Trophoblast cell (in vitro differentiated cells and primary cell): ENCODE measurements around the gene EVL.
A peak's percentile ranks its signal among the peaks of the same experiment; 100 is the strongest.
"Not testable (repeated sequence)": the region's sequence is repeated elsewhere in the genome, so short reads cannot be mapped to it uniquely, and the experiment has no call there.

ENCODE experiments used
- DNase-seq, 2 donors: peaks; one replicate each; pipeline ENCODE4 v3.0.0-alpha.2; 2016
- H2AFZ ChIP-seq: 2 replicates; pipeline ENCODE4 v1.6.1; 2013; ENCODE audit warnings: low read length, moderate library complexity, mild to moderate bottlenecking; ENCODE audit not compliant: insufficient read depth, poor library complexity
- H2AK5ac ChIP-seq: 2 replicates; pipeline ENCODE4 v1.6.1; 2013; ENCODE audit warnings: mild to moderate bottlenecking, low read length
- H2BK120ac ChIP-seq: 2 replicates; pipeline ENCODE4 v1.6.1; 2013; ENCODE audit warnings: low read length, mild to moderate bottlenecking, moderate library complexity; ENCODE audit not compliant: insufficient read depth, poor library complexity
- H2BK12ac ChIP-seq: 2 replicates; pipeline ENCODE4 v1.6.1; 2013; ENCODE audit warnings: mild to moderate bottlenecking, low read length, moderate library complexity
- H2BK5ac ChIP-seq: 2 replicates; pipeline ENCODE4 v1.6.1; 2013; ENCODE audit warnings: low read length, low read depth, moderate library complexity, mild to moderate bottlenecking; ENCODE audit not compliant: poor library complexity
- H3K14ac ChIP-seq: 2 replicates; pipeline ENCODE4 v1.6.1; 2013; ENCODE audit warnings: mild to moderate bottlenecking, low read length
- H3K18ac ChIP-seq: 2 replicates; pipeline ENCODE4 v1.6.1; 2013; ENCODE audit warnings: mild to moderate bottlenecking, low read length
- H3K23ac ChIP-seq: 2 replicates; pipeline ENCODE4 v1.6.1; 2013; ENCODE audit warnings: low read length
- H3K27ac ChIP-seq: 2 replicates; pipeline ENCODE4 v1.5.1; 2013; ENCODE audit warnings: low read depth, mild to moderate bottlenecking, inconsistent platforms, low read length, moderate library complexity
- H3K27me3 ChIP-seq: 2 replicates; pipeline ENCODE4 v1.6.1; 2013; ENCODE audit warnings: inconsistent platforms, mild to moderate bottlenecking, low read length, moderate library complexity; ENCODE audit not compliant: insufficient read depth
- H3K36me3 ChIP-seq, 2 experiments: 1 replicate in 1 of 2; 2 replicates in 1 of 2; pipeline ENCODE4 v1.6.1; 2013; ENCODE audit warnings: low read length in 2 of 2, mild to moderate bottlenecking in 2 of 2, moderate library complexity in 1 of 2; ENCODE audit not compliant: insufficient read depth in 2 of 2, control insufficient read depth in 1 of 2
- H3K4ac ChIP-seq: 2 replicates; pipeline ENCODE4 v1.6.1; 2013; ENCODE audit warnings: low read depth, mild to moderate bottlenecking, low read length, moderate library complexity
- H3K4me1 ChIP-seq, 2 experiments: 1 replicate in 1 of 2; 2 replicates in 1 of 2; pipeline ENCODE4 v1.6.1; 2013; ENCODE audit warnings: low read length in 2 of 2, mild to moderate bottlenecking in 2 of 2, moderate library complexity in 1 of 2; ENCODE audit not compliant: insufficient read depth in 2 of 2, control insufficient read depth in 1 of 2
- H3K4me2 ChIP-seq: 2 replicates; pipeline ENCODE4 v1.6.1; 2013; ENCODE audit warnings: inconsistent platforms, mild to moderate bottlenecking, low read length, moderate library complexity
- H3K4me3 ChIP-seq: 2 replicates; pipeline ENCODE4 v1.5.1; 2013; ENCODE audit warnings: mild to moderate bottlenecking, low read depth, low read length, inconsistent platforms
- H3K79me1 ChIP-seq: one replicate; pipeline ENCODE4 v1.6.1; 2013; ENCODE audit warnings: low read length
- H3K79me2 ChIP-seq: 2 replicates; pipeline ENCODE4 v1.6.1; 2013; ENCODE audit warnings: low read length, mild to moderate bottlenecking; ENCODE audit not compliant: control insufficient read depth, insufficient read depth, poor library complexity
- H3K9ac ChIP-seq: 2 replicates; pipeline ENCODE4 v1.6.1; 2013; ENCODE audit warnings: mild to moderate bottlenecking, low read length
- H3K9me3 ChIP-seq: 2 replicates; pipeline ENCODE4 v1.6.1; 2013; ENCODE audit warnings: low read depth, mild to moderate bottlenecking, control low read depth, inconsistent platforms, low read length; ENCODE audit not compliant: insufficient read depth
- H4K12ac ChIP-seq: 2 replicates; pipeline ENCODE4 v1.6.1; 2013; ENCODE audit warnings: low read depth, mild to moderate bottlenecking, low read length, moderate library complexity
- H4K8ac ChIP-seq: 2 replicates; pipeline ENCODE4 v1.6.1; 2013; ENCODE audit warnings: low read depth, mild to moderate bottlenecking, low read length, moderate library complexity
- H4K91ac ChIP-seq: one replicate; pipeline ENCODE4 v1.6.1; 2013; ENCODE audit warnings: low read depth, mild to moderate bottlenecking, low read length, moderate library complexity
- WGBS: extraction: QIAGEN DNeasy Blood & Tissue Kit; methylation state at CpG from one replicate; pipeline ENCODE4 v1.1.7; 2013; ENCODE audit warnings: missing lambda C conversion rate; ENCODE audit not compliant: insufficient read length, insufficient coverage; ENCODE audit errors: extremely low coverage; 5-methylcytosine and 5-hydroxymethylcytosine counted together

The EVL gene

DNA sequence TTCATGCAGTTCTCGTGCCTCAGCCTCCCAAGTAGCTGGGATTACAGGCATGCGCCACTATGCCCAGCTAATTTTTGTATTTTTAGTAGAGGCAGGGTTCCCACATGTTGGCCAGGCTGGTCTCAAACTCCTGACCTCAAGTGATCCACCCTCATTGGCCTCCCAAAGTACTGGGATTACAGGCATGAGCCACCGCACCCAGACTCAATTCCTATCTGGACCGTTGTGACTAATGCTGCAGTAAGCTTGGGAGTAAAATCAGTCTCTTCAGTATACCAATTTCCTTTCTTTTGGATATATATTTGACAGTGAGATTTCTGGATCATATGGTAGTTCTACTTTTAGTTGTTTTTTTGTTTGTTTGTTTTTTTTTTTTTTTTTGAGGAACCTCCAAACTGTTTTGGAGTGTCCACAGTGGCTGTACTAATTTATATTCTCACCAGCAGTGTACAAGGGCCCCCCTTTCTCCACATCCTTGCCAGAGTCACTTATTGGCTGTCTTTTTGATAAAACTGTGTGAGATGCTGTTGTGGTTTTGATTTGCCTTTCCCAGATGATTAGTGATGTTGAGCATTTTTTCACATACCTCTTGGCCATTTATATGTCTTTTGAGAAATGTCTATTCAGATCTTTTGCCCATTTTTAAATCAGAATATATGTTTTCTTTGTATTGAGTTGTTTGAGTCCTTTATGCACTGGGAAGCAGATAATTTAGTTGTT is 37.3 kb upstream of the EVL start:
- Histone ChIP-seq H4K12ac (no peak overlapping the region), H2AFZ (no peak overlapping the region), H3K27me3 (no peaks in the 10 kb centered on the region), H3K4me3 (no peak overlapping the region), H3K36me3 (no peaks in the 10 kb centered on the region), H3K79me1 (peaks cover 7% of the 10 kb centered on the region), H3K4me1 (peaks cover 16 to 29% of the 10 kb centered on the region in 2 experiments), H2BK5ac (no peak overlapping the region), H2BK120ac (no peak overlapping the region), H2AK5ac (no peak overlapping the region), H2BK12ac (no peak overlapping the region), H3K9me3 (no peaks in the 10 kb centered on the region), H3K27ac (no peak overlapping the region), H3K79me2 (no peaks in the 10 kb centered on the region), H3K18ac (no peak overlapping the region), H3K14ac (no peak overlapping the region), H4K91ac (no peak overlapping the region), H3K4me2 (no peak overlapping the region), H3K4ac (no peak overlapping the region), H4K8ac (no peak overlapping the region), H3K9ac (no peak overlapping the region), H3K23ac (no peak overlapping the region)
- no CpG with 5 or more reads among the region's 4 CpGs for WGBS
- DNase-seq: peak in 1 of 2 donors; percentile 31

GRCh38 chr14:100028990-100029677 is 36.1 kb upstream of the EVL start:
- Histone ChIP-seq H2BK12ac (no peak overlapping the region), H3K4me1 (peaks cover 15 to 29% of the 10 kb centered on the region in 2 experiments), H3K9ac (no peak overlapping the region), H3K79me1 (peaks cover 7% of the 10 kb centered on the region), H3K14ac (no peak overlapping the region), H4K91ac (no peak overlapping the region), H3K23ac (no peak overlapping the region), H2BK120ac (no peak overlapping the region), H2AFZ (no peak overlapping the region), H3K4me2 (no peak overlapping the region), H3K4me3 (no peak overlapping the region), H3K79me2 (no peaks in the 10 kb centered on the region), H4K12ac (no peak overlapping the region), H2BK5ac (no peak overlapping the region), H3K9me3 (no peaks in the 10 kb centered on the region), H3K4ac (no peak overlapping the region), H3K27ac (no peak overlapping the region), H2AK5ac (no peak overlapping the region), H3K27me3 (no peaks in the 10 kb centered on the region), H3K18ac (no peak overlapping the region), H3K36me3 (no peaks in the 10 kb centered on the region), H4K8ac (no peak overlapping the region)
- WGBS: no CpG with 5 or more reads among the region's 3 CpGs
- peak in 1 of 2 donors; percentile 51 for DNase-seq

DNA sequence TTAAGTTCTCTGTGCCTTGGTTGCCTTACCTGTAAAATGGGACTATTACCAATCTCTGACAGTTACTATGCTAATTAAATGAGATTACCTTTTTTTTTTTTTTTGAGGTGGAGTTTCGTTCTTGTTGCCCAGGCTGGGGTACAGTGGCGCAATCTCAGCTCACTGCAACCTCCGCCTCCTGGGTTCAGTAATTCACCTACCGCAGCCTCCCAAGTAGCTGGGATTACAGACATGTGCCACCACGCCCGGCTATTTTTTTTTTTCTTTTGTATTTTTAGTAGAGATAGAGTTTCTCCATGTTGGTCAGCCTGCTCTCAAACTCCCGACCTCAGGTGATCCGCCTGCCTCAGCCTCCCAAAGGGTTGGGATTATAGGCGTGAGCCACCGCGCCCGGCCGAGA is 35.2 kb upstream of the EVL start:
- not testable (repeated sequence) for H2AK5ac ChIP-seq, H3K4me2 ChIP-seq, H2BK5ac ChIP-seq, H3K27me3 ChIP-seq, H4K91ac ChIP-seq, H3K4me3 ChIP-seq, H3K9me3 ChIP-seq, H2AFZ ChIP-seq, DNase-seq, H4K8ac ChIP-seq, H2BK120ac ChIP-seq, H3K9ac ChIP-seq, H3K23ac ChIP-seq, H2BK12ac ChIP-seq, H4K12ac ChIP-seq, H3K18ac ChIP-seq, H3K36me3 ChIP-seq, H3K79me2 ChIP-seq, H3K27ac ChIP-seq, H3K4ac ChIP-seq, H3K14ac ChIP-seq, H3K79me1 ChIP-seq
- WGBS: no CpG with 5 or more reads among the region's 13 CpGs
- peaks cover 6 to 24% of the 10 kb centered on the region in 2 experiments for H3K4me1 ChIP-seq

- no peaks in the 10 kb centered on the region for H3K27me3 ChIP-seq
- H4K8ac ChIP-seq: no peak overlapping the region
- peaks cover 3% of the 10 kb centered on the region for H3K79me1 ChIP-seq
- no peak overlapping the region for H3K14ac ChIP-seq
- H2AFZ ChIP-seq: no peak overlapping the region
- WGBS: no CpG with 5 or more reads among the region's 7 CpGs
- H3K18ac ChIP-seq: no peak overlapping the region
- DNase-seq: peak; percentile 33 to 77
- no peak overlapping the region for H3K4ac ChIP-seq
- H2AK5ac ChIP-seq: no peak overlapping the region
- no peaks in the 10 kb centered on the region for H3K79me2 ChIP-seq
- H2BK120ac ChIP-seq: no peak overlapping the region
- no peak overlapping the region for H3K27ac ChIP-seq
- no peak overlapping the region for H2BK12ac ChIP-seq
- H3K36me3 ChIP-seq: no peaks in the 10 kb centered on the region
- H4K12ac ChIP-seq: no peak overlapping the region
- H2BK5ac ChIP-seq: no peak overlapping the region
- no peak overlapping the region for H4K91ac ChIP-seq
- H3K4me1 ChIP-seq: peaks cover 5 to 21% of the 10 kb centered on the region in 2 experiments
- H3K9me3 ChIP-seq: no peaks in the 10 kb centered on the region
- H3K4me2 ChIP-seq: no peak overlapping the region
- H3K4me3 ChIP-seq: no peak overlapping the region
- no peak overlapping the region for H3K23ac ChIP-seq
- no peak overlapping the region for H3K9ac ChIP-seq
Measured at GRCh38 chr14:100030452-100031153, 34.6 kb upstream of the EVL start.
